ENCODE data around the gene SSR2.

Gene SSR2

GRCh38 chr1:155968670-155969069 is 52.1 kb downstream of the SSR2 start:
- Histone ChIP-seq H3K9me2 (replicated peaks; ENCODE audit: control insufficient read depth, low read length) (no peaks in the 10 kb centered on the region), H4K20me1 (ENCODE audit: control insufficient read depth, insufficient read depth, low read depth, low read length) (no peaks in the 10 kb centered on the region), H3K36me3 (ENCODE audit: control insufficient read depth, low read length) (peaks cover 84% of the 10 kb centered on the region), H3K4me2 (ENCODE audit: low read length) (no peak overlapping the region), H3F3A (ENCODE audit: control insufficient read depth, insufficient read depth) (no peaks in the 10 kb centered on the region), H3K4me1 (ENCODE audit: control insufficient read depth, low read length) (peaks cover 37% of the 10 kb centered on the region), H3K4me3 (ENCODE audit: low read length) (no peak overlapping the region), H3K9me3 (ENCODE audit: control insufficient read depth, insufficient read depth, low read length) (no peaks in the 10 kb centered on the region), H3K27me3 (ENCODE audit: control insufficient read depth, low read length) (no peaks in the 10 kb centered on the region), H3K79me2 (ENCODE audit: control insufficient read depth, low read length) (peaks cover 68% of the 10 kb centered on the region), H3K27ac (ENCODE audit: low read depth, low read length) (no peak overlapping the region)
- TF ChIP-seq EZH2phosphoT487 (IDR thresholded peaks at IDR 0.05; ENCODE audit: borderline replicate concordance, low read length), result no peak
- TF ChIP-seq CTCF (IDR thresholded peaks at IDR 0.05; ENCODE audit: low read depth, low read length, poor library complexity, severe bottlenecking), result no peak

- no peak overlapping the region for H3K27ac ChIP-seq (ENCODE audit: low read depth, low read length)
- no peaks in the 10 kb centered on the region for H3K9me2 ChIP-seq (replicated peaks; ENCODE audit: control insufficient read depth, low read length)
- no peaks in the 10 kb centered on the region for H3K9me3 ChIP-seq (ENCODE audit: control insufficient read depth, insufficient read depth, low read length)
- no peaks in the 10 kb centered on the region for H3K27me3 ChIP-seq (ENCODE audit: control insufficient read depth, low read length)
- H4K20me1 ChIP-seq (ENCODE audit: control insufficient read depth, insufficient read depth, low read depth, low read length), result no peaks in the 10 kb centered on the region
- peaks cover 82% of the 10 kb centered on the region for H3K36me3 ChIP-seq (ENCODE audit: control insufficient read depth, low read length)
- TF ChIP-seq CTCF (IDR thresholded peaks at IDR 0.05; ENCODE audit: low read depth, low read length, poor library complexity, severe bottlenecking), result no peak
- H3F3A ChIP-seq (ENCODE audit: control insufficient read depth, insufficient read depth), result no peaks in the 10 kb centered on the region
- peaks cover 62% of the 10 kb centered on the region for H3K79me2 ChIP-seq (ENCODE audit: control insufficient read depth, low read length)
- H3K4me2 ChIP-seq (ENCODE audit: low read length), result no peak overlapping the region
- peaks cover 31% of the 10 kb centered on the region for H3K4me1 ChIP-seq (ENCODE audit: control insufficient read depth, low read length)
- H3K4me3 ChIP-seq (ENCODE audit: low read length), result no peak overlapping the region
Measured at GRCh38 chr1:155968051-155968400, 52.7 kb downstream of the SSR2 start.

- no peak overlapping the region for H3K4me2 ChIP-seq (ENCODE audit: low read length)
Measured at GRCh38 chr1:155967341-155968050, 53.3 kb downstream of the SSR2 start.

More at GRCh38 chr1:155967341-155968050, 53.3 kb downstream of the SSR2 start:
- Histone ChIP-seq H3K4me3 (ENCODE audit: low read length) (no peak overlapping the region), H3K27ac (ENCODE audit: low read depth, low read length) (no peak overlapping the region), H3K4me1 (ENCODE audit: control insufficient read depth, low read length) (peaks cover 31% of the 10 kb centered on the region), H3K27me3 (ENCODE audit: control insufficient read depth, low read length) (no peaks in the 10 kb centered on the region), H3K36me3 (ENCODE audit: control insufficient read depth, low read length) (peaks cover 82% of the 10 kb centered on the region), H4K20me1 (ENCODE audit: control insufficient read depth, insufficient read depth, low read depth, low read length) (no peaks in the 10 kb centered on the region), H3K9me2 (replicated peaks; ENCODE audit: control insufficient read depth, low read length) (no peaks in the 10 kb centered on the region), H3F3A (ENCODE audit: control insufficient read depth, insufficient read depth) (no peaks in the 10 kb centered on the region), H3K9me3 (ENCODE audit: control insufficient read depth, insufficient read depth, low read length) (no peaks in the 10 kb centered on the region), H3K79me2 (ENCODE audit: control insufficient read depth, low read length) (peaks cover 57% of the 10 kb centered on the region)
- TF ChIP-seq EZH2phosphoT487 (IDR thresholded peaks at IDR 0.05; ENCODE audit: borderline replicate concordance, low read length) (no peak), CTCF (IDR thresholded peaks at IDR 0.05; ENCODE audit: low read depth, low read length, poor library complexity, severe bottlenecking) (no peak)

Data from DOHH2 (cell line).